Activated CD4-positive, alpha-beta T cell treated with anti-CD3 and anti-CD28 coated beads, Interleukin-2, amount 10 ng/mL, durations not matched to agents 7 days and 5 days (primary cell): Measurements from ENCODE around the gene TACC2. TPM values are rescaled to one million over a fixed set of nuclear protein-coding genes. Genes with fewer than 3 reads are reported as not detected.
"Not testable (repeated sequence)": the region's sequence is repeated elsewhere in the genome, so short reads cannot be mapped to it uniquely, and the experiment has no call there.

Experiments used
- CTCF ChIA-PET: fragments of 350-600 bp; sonication (Branson Sonifier 250); formaldehyde crosslinking; loops from one replicate; lab custom pipeline; 2021; ENCODE audit warnings: antibody characterized with exemption; lab: Charles Lee
- POLR2A ChIA-PET: fragments of 350-600 bp; sonication (Branson Sonifier 250); formaldehyde crosslinking; loops from one replicate; lab custom pipeline; 2021; ENCODE audit warnings: antibody characterized with exemption; lab: Charles Lee
- DNase-seq: peaks from one replicate; pipeline ENCODE4 v3.0.0-alpha.2; 2020
- H3K27ac Mint-ChIP-seq: one replicate; pipeline ENCODE4 v1.8.0; 2021; ENCODE audit warnings: mild to moderate bottlenecking, moderate library complexity, mixed read lengths
- H3K27me3 Mint-ChIP-seq: one replicate; pipeline ENCODE4 v1.8.0; 2021; ENCODE audit warnings: mixed read lengths
- H3K36me3 Mint-ChIP-seq: one replicate; pipeline ENCODE4 v1.8.0; 2021; ENCODE audit warnings: low read depth, mixed read lengths
- H3K4me1 Mint-ChIP-seq: one replicate; pipeline ENCODE4 v1.8.0; 2021; ENCODE audit warnings: mixed read lengths
- H3K4me3 Mint-ChIP-seq: one replicate; pipeline ENCODE4 v1.8.0; 2021; ENCODE audit warnings: mild to moderate bottlenecking, moderate library complexity, mixed read lengths
- H3K9me3 Mint-ChIP-seq: one replicate; pipeline ENCODE4 v1.8.0; 2021; ENCODE audit warnings: mixed read lengths
- total RNA-seq, 2 experiments: library from RNA; stranded (reverse); gene quantifications; one replicate each; pipeline ENCODE4 v1.2.3, GENCODE V29; 2021

The TACC2 gene
- total RNA-seq, 2 experiments from 2014 or later, result not detected

- H3K4me3 Mint-ChIP-seq, result no peak overlapping the region
- H3K36me3 Mint-ChIP-seq, result no peaks in the 10 kb centered on the region
- POLR2A ChIA-PET, result no interaction called here
- H3K9me3 Mint-ChIP-seq, result no peaks in the 10 kb centered on the region
- no peaks in the 10 kb centered on the region for H3K27me3 Mint-ChIP-seq
- DNase-seq, result no peak
- no peak overlapping the region for H3K27ac Mint-ChIP-seq
- no peaks in the 10 kb centered on the region for H3K4me1 Mint-ChIP-seq
- CTCF ChIA-PET, result no interaction called here
Observed at GRCh38 chr10:122191936-122192541, 203.1 kb downstream of the TACC2 start.

- ChIA-PET POLR2A (no interaction called here), CTCF (no interaction called here)
- H3K27ac Mint-ChIP-seq, result no peak overlapping the region
- DNase-seq, result no peak
- no peaks in the 10 kb centered on the region for H3K4me1 Mint-ChIP-seq
- H3K9me3 Mint-ChIP-seq, result no peaks in the 10 kb centered on the region
- no peak overlapping the region for H3K4me3 Mint-ChIP-seq
- no peaks in the 10 kb centered on the region for H3K36me3 Mint-ChIP-seq
- H3K27me3 Mint-ChIP-seq, result no peaks in the 10 kb centered on the region
Observed at GRCh38 chr10:122194251-122194650, 205.3 kb downstream of the TACC2 start.

- Mint-ChIP-seq H3K4me3 (no peak overlapping the region), H3K27me3 (no peaks in the 10 kb centered on the region), H3K36me3 (no peaks in the 10 kb centered on the region), H3K4me1 (no peaks in the 10 kb centered on the region), H3K27ac (no peak overlapping the region), H3K9me3 (no peaks in the 10 kb centered on the region)
- CTCF ChIA-PET, result no interaction called here
- no peak for DNase-seq
- POLR2A ChIA-PET, result no interaction called here
Observed at GRCh38 chr10:122196218-122196617, 207.3 kb downstream of the TACC2 start.

- H3K27ac Mint-ChIP-seq, result no peak overlapping the region
- H3K36me3 Mint-ChIP-seq, result no peaks in the 10 kb centered on the region
- no peak overlapping the region for H3K4me3 Mint-ChIP-seq
- H3K27me3 Mint-ChIP-seq, result no peaks in the 10 kb centered on the region
- ChIA-PET CTCF (no interaction called here), POLR2A (no interaction called here)
- no peaks in the 10 kb centered on the region for H3K4me1 Mint-ChIP-seq
- no peak for DNase-seq
- H3K9me3 Mint-ChIP-seq, result no peaks in the 10 kb centered on the region
Observed at GRCh38 chr10:122197611-122198222, 208.8 kb downstream of the TACC2 start.

GRCh38 chr10:122198631-122199030 lies 209.7 kb downstream of the TACC2 start:
- no peak overlapping the region for H3K27ac Mint-ChIP-seq
- no peaks in the 10 kb centered on the region for H3K36me3 Mint-ChIP-seq
- ChIA-PET POLR2A (no interaction called here), CTCF (no interaction called here)
- no peak overlapping the region for H3K4me3 Mint-ChIP-seq
- H3K4me1 Mint-ChIP-seq, result no peaks in the 10 kb centered on the region
- no peak for DNase-seq
- H3K9me3 Mint-ChIP-seq, result no peaks in the 10 kb centered on the region
- H3K27me3 Mint-ChIP-seq, result no peaks in the 10 kb centered on the region

- CTCF ChIA-PET, result no interaction called here
- Mint-ChIP-seq H3K9me3 (no peaks in the 10 kb centered on the region), H3K36me3 (no peaks in the 10 kb centered on the region), H3K4me3 (no peak overlapping the region), H3K27me3 (no peaks in the 10 kb centered on the region), H3K4me1 (no peaks in the 10 kb centered on the region), H3K27ac (no peak overlapping the region)
- no peak for DNase-seq
- POLR2A ChIA-PET, result no interaction called here
Observed at GRCh38 chr10:122199070-122199469, 210.1 kb downstream of the TACC2 start.

GRCh38 chr10:122199689-122200088 lies 210.7 kb downstream of the TACC2 start:
- Mint-ChIP-seq H3K27ac (no peak overlapping the region), H3K4me1 (no peaks in the 10 kb centered on the region), H3K27me3 (no peaks in the 10 kb centered on the region), H3K36me3 (no peaks in the 10 kb centered on the region), H3K9me3 (no peaks in the 10 kb centered on the region), H3K4me3 (no peak overlapping the region)
- CTCF ChIA-PET, result no interaction called here
- POLR2A ChIA-PET, result no interaction called here
- no peak for DNase-seq

GRCh38 chr10:122201401-122201800 lies 212.4 kb downstream of the TACC2 start:
- H3K27me3 Mint-ChIP-seq, result no peaks in the 10 kb centered on the region
- H3K27ac Mint-ChIP-seq, result no peak overlapping the region
- no peak for DNase-seq
- no peaks in the 10 kb centered on the region for H3K36me3 Mint-ChIP-seq
- ChIA-PET POLR2A (no interaction called here), CTCF (no interaction called here)
- H3K4me3 Mint-ChIP-seq, result no peak overlapping the region
- H3K9me3 Mint-ChIP-seq, result no peaks in the 10 kb centered on the region
- no peaks in the 10 kb centered on the region for H3K4me1 Mint-ChIP-seq

- POLR2A ChIA-PET, result not testable (repeated sequence)
Observed at GRCh38 chr10:122203180-122203579, 214.2 kb downstream of the TACC2 start.

GRCh38 chr10:122204691-122205489 lies 215.9 kb downstream of the TACC2 start:
- Mint-ChIP-seq H3K36me3 (no peaks in the 10 kb centered on the region), H3K4me3 (no peak overlapping the region), H3K27ac (no peak overlapping the region), H3K27me3 (no peaks in the 10 kb centered on the region), H3K4me1 (no peaks in the 10 kb centered on the region), H3K9me3 (no peaks in the 10 kb centered on the region)
- ChIA-PET POLR2A (no interaction called here), CTCF (no interaction called here)
- DNase-seq, result no peak

More at GRCh38 chr10:122203180-122203579, 214.2 kb downstream of the TACC2 start:
- H3K27ac Mint-ChIP-seq, H3K4me1 Mint-ChIP-seq, H3K4me3 Mint-ChIP-seq, H3K36me3 Mint-ChIP-seq, H3K27me3 Mint-ChIP-seq, H3K9me3 Mint-ChIP-seq, CTCF ChIA-PET, DNase-seq: not testable (repeated sequence)

GRCh38 chr10:122206471-122207065 lies 217.6 kb downstream of the TACC2 start:
- H3K4me3 Mint-ChIP-seq, result no peak overlapping the region

GRCh38 chr10:122207163-122207562 lies 218.2 kb downstream of the TACC2 start:
- POLR2A ChIA-PET, result no interaction called here
- Mint-ChIP-seq H3K4me3 (no peak overlapping the region), H3K27me3 (no peaks in the 10 kb centered on the region), H3K9me3 (no peaks in the 10 kb centered on the region), H3K27ac (no peak overlapping the region), H3K36me3 (no peaks in the 10 kb centered on the region), H3K4me1 (no peaks in the 10 kb centered on the region)
- CTCF ChIA-PET, result no interaction called here
- DNase-seq, result no peak

More at GRCh38 chr10:122206471-122207065, 217.6 kb downstream of the TACC2 start:
- Mint-ChIP-seq H3K27ac (no peak overlapping the region), H3K36me3 (no peaks in the 10 kb centered on the region), H3K27me3 (no peaks in the 10 kb centered on the region), H3K9me3 (no peaks in the 10 kb centered on the region), H3K4me1 (no peaks in the 10 kb centered on the region)
- POLR2A ChIA-PET, result no interaction called here
- CTCF ChIA-PET, result no interaction called here
- DNase-seq, result no peak

GRCh38 chr10:122207596-122207995 lies 218.6 kb downstream of the TACC2 start:
- Mint-ChIP-seq H3K4me1 (no peaks in the 10 kb centered on the region), H3K27ac (no peak overlapping the region), H3K27me3 (no peaks in the 10 kb centered on the region), H3K9me3 (no peaks in the 10 kb centered on the region), H3K36me3 (no peaks in the 10 kb centered on the region), H3K4me3 (no peak overlapping the region)
- POLR2A ChIA-PET, result no interaction called here
- CTCF ChIA-PET, result no interaction called here
- no peak for DNase-seq
